ENCODE data around the gene PGAM5.

Gene PGAM5

DNA sequence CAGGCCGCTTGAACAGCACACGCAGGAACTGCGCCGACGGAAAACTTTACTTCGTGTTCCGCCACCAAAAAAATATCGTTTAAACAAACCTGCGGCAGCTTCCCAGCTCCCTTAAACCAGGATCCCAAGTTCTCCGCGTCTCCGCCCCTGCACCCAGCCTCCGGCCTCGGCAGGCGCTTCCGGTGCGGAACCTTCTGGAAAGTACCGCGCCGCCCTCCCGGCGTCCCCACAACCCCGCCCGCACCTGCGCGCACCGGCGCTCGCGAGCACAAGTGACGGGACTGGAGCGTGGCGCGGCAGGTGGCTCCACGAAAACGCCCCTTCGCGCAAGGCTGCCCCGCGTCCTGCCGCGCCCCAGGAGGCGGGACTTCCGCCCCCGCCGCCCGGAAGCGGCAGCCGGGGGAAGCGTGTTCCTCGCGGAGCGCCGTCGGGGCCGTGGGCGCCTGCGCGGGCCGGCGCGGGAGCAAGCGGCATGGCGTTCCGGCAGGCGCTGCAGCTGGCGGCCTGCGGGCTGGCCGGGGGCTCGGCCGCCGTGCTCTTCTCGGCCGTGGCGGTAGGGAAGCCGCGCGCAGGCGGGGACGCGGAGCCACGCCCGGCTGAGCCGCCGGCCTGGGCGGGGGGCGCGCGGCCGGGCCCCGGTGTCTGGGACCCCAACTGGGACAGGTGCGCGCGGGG, at the start of gene PGAM5:
TSS of gene PGAM5 (plus strand) at position 438 of the 675 bp plus-strand sequence. CDS start at position 473, 35 bp downstream.
- H3K27me3 Mint-ChIP-seq (ENCODE audit: low read depth): no peaks in the 10 kb centered on the region
- H3K36me3 Mint-ChIP-seq (ENCODE audit: low read depth): peaks cover 18% of the 10 kb centered on the region
- H3K4me3 Mint-ChIP-seq: peak within 1 kb of the TSS; percentile 89
- H3K4me1 Mint-ChIP-seq (ENCODE audit: low read depth): peaks cover 17% of the 10 kb centered on the region
- no peaks in the 10 kb centered on the region for H3K9me3 Mint-ChIP-seq
- peak within 1 kb of the TSS; percentile 91 for H3K27ac Mint-ChIP-seq

DNA sequence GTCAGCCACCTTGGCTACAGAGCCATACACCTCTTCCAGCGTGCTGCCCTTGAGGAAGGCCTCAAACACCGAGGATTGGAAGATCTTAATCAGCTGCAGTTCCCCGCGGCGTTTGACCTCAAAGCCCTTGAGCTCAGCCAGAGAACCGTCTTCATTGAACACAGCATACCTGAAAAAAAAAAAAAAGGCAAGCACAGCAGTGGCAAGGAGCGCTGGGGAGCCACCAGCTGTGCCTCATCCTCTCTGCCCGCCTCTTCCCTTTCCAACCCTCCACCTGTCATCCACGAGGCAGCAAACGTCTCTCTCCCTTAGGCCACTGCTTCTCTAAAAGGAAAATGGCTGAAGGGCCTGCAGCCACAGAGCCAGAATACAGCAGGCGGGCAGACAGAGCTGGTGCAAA, 49.6 kb upstream of the PGAM5 start:
- Mint-ChIP-seq H3K36me3 (ENCODE audit: low read depth) (peaks cover 52% of the 10 kb centered on the region), H3K27ac (peak overlapping the region; percentile 41), H3K4me1 (ENCODE audit: low read depth) (peaks cover 28% of the 10 kb centered on the region), H3K9me3 (no peaks in the 10 kb centered on the region), H3K27me3 (ENCODE audit: low read depth) (no peaks in the 10 kb centered on the region), H3K4me3 (no peak overlapping the region)

DNA sequence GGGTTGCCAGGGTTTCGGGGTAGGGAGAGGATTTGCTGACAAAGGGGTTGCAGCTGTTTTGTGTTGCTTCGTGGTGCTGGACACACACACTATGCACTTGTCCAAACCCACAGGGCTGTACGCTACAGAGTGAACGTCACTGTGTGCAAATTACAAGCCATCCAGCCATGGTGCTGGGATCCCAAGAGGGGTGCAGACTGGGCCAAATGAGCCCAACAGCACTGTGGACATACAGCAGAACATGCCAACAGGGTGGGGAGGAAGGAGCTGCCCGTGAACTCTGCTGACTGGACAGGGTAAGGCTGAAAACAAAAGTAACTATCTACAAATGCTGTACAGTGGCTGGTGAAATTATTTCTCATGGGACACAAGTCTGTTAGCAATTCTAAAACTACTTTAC, 48.7 kb upstream of the PGAM5 start:
- H3K27me3 Mint-ChIP-seq (ENCODE audit: low read depth): no peaks in the 10 kb centered on the region
- peaks cover 55% of the 10 kb centered on the region for H3K36me3 Mint-ChIP-seq (ENCODE audit: low read depth)
- H3K4me3 Mint-ChIP-seq: no peak overlapping the region
- H3K4me1 Mint-ChIP-seq (ENCODE audit: low read depth): peaks cover 28% of the 10 kb centered on the region
- H3K9me3 Mint-ChIP-seq: no peaks in the 10 kb centered on the region
- no peak overlapping the region for H3K27ac Mint-ChIP-seq

DNA sequence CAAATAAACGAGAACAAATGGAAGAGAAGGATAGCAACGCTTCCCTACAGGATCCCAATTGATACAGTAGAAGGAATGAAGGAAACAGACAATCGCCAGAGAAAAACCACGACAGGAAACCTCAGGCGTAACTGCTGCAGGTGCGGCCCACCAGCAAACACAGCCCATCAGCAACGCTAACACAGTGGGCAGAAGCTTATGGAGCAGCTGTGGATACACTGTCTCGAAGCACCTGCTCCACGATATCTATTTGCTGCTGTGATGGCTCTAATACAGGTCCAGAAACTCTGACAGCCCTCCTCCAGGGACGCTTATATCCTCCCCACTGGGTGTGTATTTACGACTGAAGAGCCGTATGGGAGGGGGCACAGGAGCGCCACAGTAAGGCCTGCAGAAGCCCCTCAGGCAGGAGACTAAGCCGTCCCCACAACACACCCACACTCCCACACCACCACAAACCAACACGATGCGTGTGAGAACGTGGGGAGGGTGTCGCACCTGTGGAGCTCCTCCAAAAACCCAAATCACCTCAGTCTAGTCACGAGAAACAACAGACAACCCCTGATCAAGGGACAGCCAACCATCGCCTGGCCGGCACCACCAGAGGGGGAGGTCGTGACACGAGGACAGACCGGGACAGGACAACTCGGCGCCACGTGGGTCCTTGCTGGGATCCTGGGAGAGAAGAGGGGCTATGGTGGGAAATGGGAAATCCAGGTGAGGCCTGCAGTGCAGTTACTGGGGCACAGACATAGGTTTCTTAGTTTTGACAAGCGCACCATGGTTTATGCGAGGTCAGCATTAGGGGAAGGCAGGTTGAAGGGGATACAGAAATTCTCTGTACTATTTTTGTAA, 47.5 kb upstream of the PGAM5 start:
- H3K36me3 Mint-ChIP-seq (ENCODE audit: low read depth): peaks cover 48% of the 10 kb centered on the region
- no peaks in the 10 kb centered on the region for H3K27me3 Mint-ChIP-seq (ENCODE audit: low read depth)
- H3K9me3 Mint-ChIP-seq: no peaks in the 10 kb centered on the region
- no peak overlapping the region for H3K4me3 Mint-ChIP-seq
- H3K4me1 Mint-ChIP-seq (ENCODE audit: low read depth): peaks cover 28% of the 10 kb centered on the region
- peak overlapping the region; percentile 65 for H3K27ac Mint-ChIP-seq

DNA sequence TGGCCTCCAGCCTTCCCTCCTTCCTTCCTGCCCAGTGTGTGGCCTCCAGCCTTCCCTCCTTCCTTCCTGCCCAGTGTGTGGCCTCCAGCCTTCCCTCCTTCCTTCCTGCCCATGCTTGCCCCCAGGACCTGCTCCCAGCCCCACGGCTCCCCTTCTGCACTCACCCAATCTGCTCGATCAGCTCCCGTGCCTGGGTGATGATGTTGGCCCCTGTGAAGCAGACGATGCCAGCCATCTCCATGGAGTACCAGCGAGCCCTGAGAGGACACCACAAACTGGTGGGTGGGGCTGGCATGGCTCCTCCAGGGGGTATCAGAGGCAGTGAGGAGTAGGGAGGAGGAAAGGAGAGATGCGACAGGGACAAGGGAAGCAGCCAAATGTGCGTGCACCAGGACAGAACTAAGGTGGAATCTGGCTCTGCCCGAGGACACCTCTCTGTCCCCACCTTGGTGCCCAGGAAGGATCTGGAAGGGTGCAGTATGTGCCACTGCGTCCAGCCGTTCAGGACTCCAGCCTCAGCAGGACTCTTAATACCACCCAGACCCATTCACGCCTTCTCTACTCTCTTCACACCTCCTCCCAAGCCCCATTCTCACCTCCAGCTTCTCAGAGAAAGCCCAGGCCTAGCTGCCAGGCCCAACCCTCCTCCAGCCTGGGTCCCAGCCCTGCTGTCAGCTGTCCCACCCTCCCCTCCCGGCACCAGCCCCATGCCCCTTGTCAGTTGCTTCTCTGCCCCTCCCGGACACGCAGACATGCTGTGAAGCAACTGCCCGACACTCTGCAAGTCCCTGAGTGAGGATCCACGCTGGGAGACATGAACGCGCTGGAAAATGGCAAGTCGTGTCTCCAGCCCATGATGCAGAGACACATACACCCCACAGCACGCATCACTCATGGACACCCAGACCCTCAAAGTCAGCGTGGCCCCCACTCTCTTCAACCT, 46.2 kb upstream of the PGAM5 start:
- Mint-ChIP-seq H3K27ac (peak overlapping the region; percentile 55), H3K4me3 (no peak overlapping the region), H3K36me3 (ENCODE audit: low read depth) (peaks cover 47% of the 10 kb centered on the region), H3K27me3 (ENCODE audit: low read depth) (no peaks in the 10 kb centered on the region), H3K9me3 (no peaks in the 10 kb centered on the region), H3K4me1 (ENCODE audit: low read depth) (peaks cover 28% of the 10 kb centered on the region)

DNA sequence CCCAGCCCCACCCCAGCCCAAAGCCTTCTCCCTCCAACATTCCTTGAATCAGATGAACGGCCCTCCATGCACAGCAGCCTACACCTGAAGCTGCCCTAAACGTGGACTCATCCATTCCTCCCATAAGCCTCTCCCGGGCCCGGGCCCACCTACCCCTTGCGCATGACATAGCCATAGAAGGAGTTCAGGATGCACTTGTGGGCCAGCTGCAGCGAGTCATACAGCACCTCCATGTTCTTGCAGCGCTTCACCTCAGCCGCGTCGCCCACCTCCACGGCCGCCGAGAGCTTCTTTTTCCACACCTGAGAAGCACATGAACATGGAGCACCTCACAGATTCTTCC, 45.5 kb upstream of the PGAM5 start:
- peaks cover 24% of the 10 kb centered on the region for H3K4me1 Mint-ChIP-seq (ENCODE audit: low read depth)
- no peak overlapping the region for H3K4me3 Mint-ChIP-seq
- no peaks in the 10 kb centered on the region for H3K27me3 Mint-ChIP-seq (ENCODE audit: low read depth)
- no peak overlapping the region for H3K27ac Mint-ChIP-seq
- peaks cover 49% of the 10 kb centered on the region for H3K36me3 Mint-ChIP-seq (ENCODE audit: low read depth)
- no peaks in the 10 kb centered on the region for H3K9me3 Mint-ChIP-seq

DNA sequence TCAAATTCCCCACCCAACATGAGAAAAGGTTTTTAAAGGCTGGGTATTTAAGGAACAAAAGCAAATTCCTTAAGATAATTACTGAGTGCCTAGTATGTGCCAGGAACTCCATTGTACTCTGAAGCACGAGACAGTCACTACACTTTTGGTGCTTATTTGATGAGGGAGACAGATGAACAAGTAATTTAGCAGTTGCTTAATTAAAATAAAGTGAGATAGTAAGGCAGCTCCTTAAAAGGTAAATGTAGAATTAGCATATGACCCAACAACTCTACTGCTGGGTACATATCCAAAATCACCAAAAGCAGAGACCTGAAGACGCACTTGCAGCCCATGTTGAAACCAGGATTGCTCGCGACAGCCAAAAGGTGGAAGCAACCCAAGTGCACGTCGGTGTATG, 44.8 kb upstream of the PGAM5 start:
- Mint-ChIP-seq H3K4me1 (ENCODE audit: low read depth) (peaks cover 21% of the 10 kb centered on the region), H3K27me3 (ENCODE audit: low read depth) (no peaks in the 10 kb centered on the region), H3K4me3 (no peak overlapping the region), H3K27ac (no peak overlapping the region), H3K9me3 (no peaks in the 10 kb centered on the region), H3K36me3 (ENCODE audit: low read depth) (peaks cover 51% of the 10 kb centered on the region)

DNA sequence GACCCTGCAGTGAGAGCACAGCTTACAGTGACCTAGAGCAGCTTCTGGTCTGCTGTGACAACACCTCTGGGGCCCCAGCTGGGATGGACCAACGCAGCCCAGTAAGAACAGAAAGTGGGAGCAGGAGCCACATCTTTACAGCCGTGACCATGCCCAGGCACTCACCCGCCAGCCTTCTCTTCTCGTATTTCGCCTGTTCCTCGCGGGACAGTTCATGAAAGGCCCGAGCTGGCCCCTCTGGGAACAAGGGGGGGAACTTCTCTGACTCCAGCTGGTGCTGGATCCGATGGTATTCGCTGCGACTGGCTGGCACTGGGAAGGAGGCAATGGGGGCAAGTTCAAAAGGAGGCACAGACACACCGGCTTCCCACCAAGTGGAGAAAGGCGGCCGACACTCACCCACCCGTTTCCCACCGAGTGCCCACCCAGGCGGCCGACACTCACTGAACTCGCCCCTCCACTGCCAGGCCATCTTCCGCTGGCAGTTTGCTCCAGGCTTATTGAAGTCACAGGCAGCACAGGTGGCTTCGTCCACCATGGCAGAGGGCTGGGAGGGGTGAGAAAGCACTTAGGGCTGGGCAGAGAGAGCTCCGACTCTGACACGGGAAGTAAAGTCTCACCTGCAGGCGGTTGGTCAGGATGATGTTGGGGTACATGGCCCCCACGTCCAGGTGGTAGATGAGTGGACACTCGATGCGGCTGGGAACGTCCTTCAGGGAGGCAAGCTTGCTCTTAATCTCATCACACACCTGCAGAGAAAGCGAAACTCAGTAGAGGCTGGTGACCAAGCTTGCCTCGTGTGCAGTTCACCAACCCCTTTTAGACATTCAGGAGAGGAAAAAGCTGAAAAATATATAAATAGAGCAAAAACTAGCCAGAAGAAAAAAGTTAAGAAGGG, 42.2 kb upstream of the PGAM5 start:
- Mint-ChIP-seq H3K36me3 (ENCODE audit: low read depth) (peaks cover 39% of the 10 kb centered on the region), H3K4me3 (no peak overlapping the region), H3K9me3 (no peaks in the 10 kb centered on the region), H3K27ac (no peak overlapping the region), H3K4me1 (ENCODE audit: low read depth) (peaks cover 11% of the 10 kb centered on the region), H3K27me3 (ENCODE audit: low read depth) (no peaks in the 10 kb centered on the region)

DNA sequence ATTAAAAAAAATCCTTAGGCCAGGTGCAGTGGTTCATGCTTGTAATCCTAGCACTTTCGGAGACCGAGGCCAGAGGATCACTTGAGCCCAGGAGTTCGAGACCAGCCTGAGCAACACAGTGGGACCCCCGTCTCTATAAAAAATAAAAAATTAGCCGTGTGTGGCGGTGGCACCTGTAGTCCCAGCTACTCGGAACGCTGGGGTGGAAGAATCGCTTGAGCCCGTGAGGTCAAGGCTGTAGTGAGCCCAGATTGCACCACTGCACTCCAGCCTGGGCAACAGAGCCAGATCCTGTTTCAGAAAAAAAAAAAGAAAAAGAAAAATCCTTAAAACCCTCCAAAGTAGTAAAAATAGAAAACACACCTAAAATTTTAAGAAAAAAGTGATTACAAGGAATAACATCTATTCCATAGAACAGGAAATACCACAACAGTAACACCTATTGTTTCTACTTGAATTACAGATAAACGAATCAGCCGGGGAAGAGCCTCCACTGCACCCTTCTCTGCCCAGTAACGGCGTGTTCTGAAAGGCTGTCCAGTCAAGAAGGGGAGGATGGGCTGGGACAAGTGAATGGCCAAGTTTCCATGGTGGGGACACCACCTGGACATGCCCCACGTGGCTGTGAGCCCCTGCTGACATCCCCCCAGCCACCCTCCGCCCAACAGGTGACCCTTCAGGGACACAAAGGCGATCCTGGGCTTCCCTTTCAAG, 41.3 kb upstream of the PGAM5 start:
- no peaks in the 10 kb centered on the region for H3K9me3 Mint-ChIP-seq
- H3K27ac Mint-ChIP-seq: no peak overlapping the region

DNA sequence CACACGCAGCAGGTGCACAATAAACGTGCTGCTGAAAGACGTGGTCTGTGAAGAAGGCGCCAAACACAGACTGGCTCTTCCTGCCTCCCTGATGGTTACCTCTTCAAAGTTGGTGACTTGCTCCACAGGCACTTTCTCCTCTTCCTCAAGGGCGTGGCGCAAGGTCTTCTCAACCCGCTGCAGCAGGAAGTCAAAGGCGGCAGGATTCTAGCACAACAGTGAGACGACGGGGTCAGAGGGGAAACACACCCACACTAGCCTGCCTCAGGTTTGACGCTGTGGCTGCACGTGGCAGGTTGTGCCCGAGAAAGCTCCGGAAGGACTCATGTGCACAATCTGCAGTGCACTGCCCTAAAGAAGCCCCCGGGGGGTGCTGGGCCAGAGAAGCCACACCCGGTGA, 38.5 kb upstream of the PGAM5 start:
- Mint-ChIP-seq H3K9me3 (no peaks in the 10 kb centered on the region), H3K4me3 (no peak overlapping the region), H3K27ac (peak overlapping the region; percentile 10), H3K27me3 (ENCODE audit: low read depth) (no peaks in the 10 kb centered on the region), H3K36me3 (ENCODE audit: low read depth) (peaks cover 42% of the 10 kb centered on the region), H3K4me1 (ENCODE audit: low read depth) (peaks cover 3% of the 10 kb centered on the region)

More for the DNA sequence above, 41.3 kb upstream of the PGAM5 start:
- Mint-ChIP-seq H3K36me3 (ENCODE audit: low read depth) (peaks cover 45% of the 10 kb centered on the region), H3K4me3 (no peak overlapping the region), H3K27me3 (ENCODE audit: low read depth) (no peaks in the 10 kb centered on the region), H3K4me1 (ENCODE audit: low read depth) (peaks cover 8% of the 10 kb centered on the region)

DNA sequence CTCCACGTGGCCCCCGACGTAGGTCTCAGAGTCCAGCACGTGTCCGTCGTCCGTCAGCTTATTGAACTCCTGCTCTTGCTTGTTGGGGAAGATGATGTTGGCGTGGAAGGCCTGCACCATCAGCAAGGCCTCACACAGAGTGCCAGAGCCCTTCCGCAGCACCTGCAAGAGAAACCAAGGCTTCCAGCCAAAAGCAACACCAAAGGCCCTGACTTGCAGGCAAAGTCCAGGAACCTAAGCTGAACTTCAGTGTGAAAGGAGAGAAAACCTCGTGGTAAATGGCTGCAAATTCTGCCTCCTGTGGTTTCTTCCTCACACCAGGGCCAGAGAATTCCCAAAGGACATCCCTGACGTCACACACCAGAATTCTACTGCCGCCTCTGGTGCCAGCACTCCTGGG, 38.0 kb upstream of the PGAM5 start:
- peaks cover 3% of the 10 kb centered on the region for H3K4me1 Mint-ChIP-seq (ENCODE audit: low read depth)
- H3K9me3 Mint-ChIP-seq: no peaks in the 10 kb centered on the region
- no peak overlapping the region for H3K27ac Mint-ChIP-seq
- no peaks in the 10 kb centered on the region for H3K27me3 Mint-ChIP-seq (ENCODE audit: low read depth)
- peaks cover 41% of the 10 kb centered on the region for H3K36me3 Mint-ChIP-seq (ENCODE audit: low read depth)
- no peak overlapping the region for H3K4me3 Mint-ChIP-seq

DNA sequence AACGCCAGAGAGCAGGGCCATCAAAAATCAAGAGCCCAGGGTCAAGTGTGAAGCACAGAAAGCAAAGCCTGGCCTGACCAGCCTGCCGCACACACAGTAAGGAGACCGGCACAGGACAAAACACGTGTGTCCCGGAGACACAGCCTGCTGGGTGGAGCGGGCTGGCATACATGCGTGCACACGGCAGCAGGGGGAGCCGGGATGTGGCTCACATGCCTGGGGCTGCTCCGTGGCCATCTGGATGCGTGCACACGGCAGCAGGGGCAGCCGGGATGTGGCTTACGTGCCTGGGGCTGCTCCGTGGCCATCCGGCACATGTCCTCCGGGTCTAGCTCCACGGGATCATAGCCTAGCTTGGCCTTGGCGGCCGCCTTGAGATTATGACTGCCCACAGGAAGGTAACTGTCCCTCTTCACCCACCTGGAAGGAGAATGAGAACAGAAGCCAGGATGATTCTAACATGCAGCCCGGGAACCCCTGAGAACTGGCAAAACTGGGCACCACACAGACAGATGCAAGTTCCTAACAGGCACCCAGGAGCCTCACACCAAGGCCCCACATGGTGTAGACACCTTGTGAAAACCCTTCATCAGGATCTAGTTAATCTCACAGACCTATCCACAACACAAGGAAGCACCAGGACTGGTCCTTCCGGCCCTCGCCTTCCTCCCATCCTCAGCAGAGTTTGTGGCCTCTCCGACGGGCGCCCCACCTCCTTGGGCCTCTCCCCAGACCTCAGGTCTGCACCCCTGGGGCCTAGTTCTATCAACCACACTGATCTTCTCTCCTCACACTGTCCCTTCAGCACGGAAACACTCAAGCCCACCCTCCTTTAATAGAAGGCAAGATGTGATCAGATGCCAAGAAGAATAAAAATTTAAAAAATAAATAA, 37.1 kb upstream of the PGAM5 start:
- H3K4me1 Mint-ChIP-seq (ENCODE audit: low read depth): peaks cover 3% of the 10 kb centered on the region
- no peaks in the 10 kb centered on the region for H3K27me3 Mint-ChIP-seq (ENCODE audit: low read depth)
- peaks cover 41% of the 10 kb centered on the region for H3K36me3 Mint-ChIP-seq (ENCODE audit: low read depth)
- no peak overlapping the region for H3K27ac Mint-ChIP-seq
- H3K4me3 Mint-ChIP-seq: no peak overlapping the region
- no peaks in the 10 kb centered on the region for H3K9me3 Mint-ChIP-seq

Measured in T-helper 1 cell treated with Interleukin-12 subunit alpha and Interleukin-12 subunit beta and Interleukin-4 antibody, amounts not matched to agents 30 μg/mL and 1 μg/mL, for 36 hours (primary cell).